ENCODE measurements around the gene ITFG2.

DNA sequence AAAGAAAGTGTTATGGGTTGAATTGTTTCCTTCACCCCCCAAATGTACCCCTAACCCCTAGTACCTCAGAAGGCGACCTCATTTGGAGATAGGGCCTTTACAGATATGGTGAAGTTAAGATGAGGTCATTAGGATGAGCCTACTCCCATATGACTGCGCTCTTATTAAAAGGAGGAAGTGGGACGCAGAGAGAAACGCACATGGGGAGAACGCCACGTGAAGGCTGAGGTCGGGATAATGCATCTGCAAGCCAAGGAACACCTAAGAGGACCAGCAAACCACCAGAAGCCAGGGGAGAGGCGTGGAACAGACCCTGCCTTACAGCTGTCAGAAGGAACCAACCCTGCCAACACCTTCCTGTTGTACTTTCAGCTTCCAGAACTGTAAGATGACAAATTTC lies 24.1 kb downstream of the ITFG2 start:
- TF ChIP-seq, protein P1, sequence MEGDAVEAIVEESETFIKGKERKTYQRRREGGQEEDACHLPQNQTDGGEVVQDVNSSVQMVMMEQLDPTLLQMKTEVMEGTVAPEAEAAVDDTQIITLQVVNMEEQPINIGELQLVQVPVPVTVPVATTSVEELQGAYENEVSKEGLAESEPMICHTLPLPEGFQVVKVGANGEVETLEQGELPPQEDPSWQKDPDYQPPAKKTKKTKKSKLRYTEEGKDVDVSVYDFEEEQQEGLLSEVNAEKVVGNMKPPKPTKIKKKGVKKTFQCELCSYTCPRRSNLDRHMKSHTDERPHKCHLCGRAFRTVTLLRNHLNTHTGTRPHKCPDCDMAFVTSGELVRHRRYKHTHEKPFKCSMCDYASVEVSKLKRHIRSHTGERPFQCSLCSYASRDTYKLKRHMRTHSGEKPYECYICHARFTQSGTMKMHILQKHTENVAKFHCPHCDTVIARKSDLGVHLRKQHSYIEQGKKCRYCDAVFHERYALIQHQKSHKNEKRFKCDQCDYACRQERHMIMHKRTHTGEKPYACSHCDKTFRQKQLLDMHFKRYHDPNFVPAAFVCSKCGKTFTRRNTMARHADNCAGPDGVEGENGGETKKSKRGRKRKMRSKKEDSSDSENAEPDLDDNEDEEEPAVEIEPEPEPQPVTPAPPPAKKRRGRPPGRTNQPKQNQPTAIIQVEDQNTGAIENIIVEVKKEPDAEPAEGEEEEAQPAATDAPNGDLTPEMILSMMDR (IDR thresholded peaks at IDR 0.05; ENCODE audit: low read depth, low read length, missing input control) = no peak
- TF ChIP-seq, protein P2, sequence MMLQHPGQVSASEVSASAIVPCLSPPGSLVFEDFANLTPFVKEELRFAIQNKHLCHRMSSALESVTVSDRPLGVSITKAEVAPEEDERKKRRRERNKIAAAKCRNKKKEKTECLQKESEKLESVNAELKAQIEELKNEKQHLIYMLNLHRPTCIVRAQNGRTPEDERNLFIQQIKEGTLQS (IDR thresholded peaks at IDR 0.05) = no peak
- TF ChIP-seq TAF1 (conservative IDR thresholded peaks at IDR 0.05) (no peak), HNF4A (conservative IDR thresholded peaks at IDR 0.05) (no peak), YY1 (IDR thresholded peaks at IDR 0.05) (no peak), GABPA (IDR thresholded peaks at IDR 0.05 in 1 of 2, conservative IDR thresholded peaks at IDR 0.05 in 1 of 2) (no peak)
- TF ChIP-seq, protein P3, sequence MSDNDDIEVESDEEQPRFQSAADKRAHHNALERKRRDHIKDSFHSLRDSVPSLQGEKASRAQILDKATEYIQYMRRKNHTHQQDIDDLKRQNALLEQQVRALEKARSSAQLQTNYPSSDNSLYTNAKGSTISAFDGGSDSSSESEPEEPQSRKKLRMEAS (IDR thresholded peaks at IDR 0.05) = no peak
- TF ChIP-seq, protein P4, sequence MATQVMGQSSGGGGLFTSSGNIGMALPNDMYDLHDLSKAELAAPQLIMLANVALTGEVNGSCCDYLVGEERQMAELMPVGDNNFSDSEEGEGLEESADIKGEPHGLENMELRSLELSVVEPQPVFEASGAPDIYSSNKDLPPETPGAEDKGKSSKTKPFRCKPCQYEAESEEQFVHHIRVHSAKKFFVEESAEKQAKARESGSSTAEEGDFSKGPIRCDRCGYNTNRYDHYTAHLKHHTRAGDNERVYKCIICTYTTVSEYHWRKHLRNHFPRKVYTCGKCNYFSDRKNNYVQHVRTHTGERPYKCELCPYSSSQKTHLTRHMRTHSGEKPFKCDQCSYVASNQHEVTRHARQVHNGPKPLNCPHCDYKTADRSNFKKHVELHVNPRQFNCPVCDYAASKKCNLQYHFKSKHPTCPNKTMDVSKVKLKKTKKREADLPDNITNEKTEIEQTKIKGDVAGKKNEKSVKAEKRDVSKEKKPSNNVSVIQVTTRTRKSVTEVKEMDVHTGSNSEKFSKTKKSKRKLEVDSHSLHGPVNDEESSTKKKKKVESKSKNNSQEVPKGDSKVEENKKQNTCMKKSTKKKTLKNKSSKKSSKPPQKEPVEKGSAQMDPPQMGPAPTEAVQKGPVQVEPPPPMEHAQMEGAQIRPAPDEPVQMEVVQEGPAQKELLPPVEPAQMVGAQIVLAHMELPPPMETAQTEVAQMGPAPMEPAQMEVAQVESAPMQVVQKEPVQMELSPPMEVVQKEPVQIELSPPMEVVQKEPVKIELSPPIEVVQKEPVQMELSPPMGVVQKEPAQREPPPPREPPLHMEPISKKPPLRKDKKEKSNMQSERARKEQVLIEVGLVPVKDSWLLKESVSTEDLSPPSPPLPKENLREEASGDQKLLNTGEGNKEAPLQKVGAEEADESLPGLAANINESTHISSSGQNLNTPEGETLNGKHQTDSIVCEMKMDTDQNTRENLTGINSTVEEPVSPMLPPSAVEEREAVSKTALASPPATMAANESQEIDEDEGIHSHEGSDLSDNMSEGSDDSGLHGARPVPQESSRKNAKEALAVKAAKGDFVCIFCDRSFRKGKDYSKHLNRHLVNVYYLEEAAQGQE (IDR thresholded peaks at IDR 0.05) = no peak
